NOMO-1 (cell line): ENCODE results near the gene ALKBH4.
"Not testable (repeated sequence)": the region's sequence is repeated elsewhere in the genome, so short reads cannot be mapped to it uniquely, and the experiment has no call there.

ENCODE experiments used
- DNase-seq, 2 experiments: peaks; one replicate each; lab custom pipeline; 2025; ENCODE audit not compliant: unreplicated experiment in 2 of 2; lab: John Stamatoyannopoulos, UW

ALKBH4 gene

DNA sequence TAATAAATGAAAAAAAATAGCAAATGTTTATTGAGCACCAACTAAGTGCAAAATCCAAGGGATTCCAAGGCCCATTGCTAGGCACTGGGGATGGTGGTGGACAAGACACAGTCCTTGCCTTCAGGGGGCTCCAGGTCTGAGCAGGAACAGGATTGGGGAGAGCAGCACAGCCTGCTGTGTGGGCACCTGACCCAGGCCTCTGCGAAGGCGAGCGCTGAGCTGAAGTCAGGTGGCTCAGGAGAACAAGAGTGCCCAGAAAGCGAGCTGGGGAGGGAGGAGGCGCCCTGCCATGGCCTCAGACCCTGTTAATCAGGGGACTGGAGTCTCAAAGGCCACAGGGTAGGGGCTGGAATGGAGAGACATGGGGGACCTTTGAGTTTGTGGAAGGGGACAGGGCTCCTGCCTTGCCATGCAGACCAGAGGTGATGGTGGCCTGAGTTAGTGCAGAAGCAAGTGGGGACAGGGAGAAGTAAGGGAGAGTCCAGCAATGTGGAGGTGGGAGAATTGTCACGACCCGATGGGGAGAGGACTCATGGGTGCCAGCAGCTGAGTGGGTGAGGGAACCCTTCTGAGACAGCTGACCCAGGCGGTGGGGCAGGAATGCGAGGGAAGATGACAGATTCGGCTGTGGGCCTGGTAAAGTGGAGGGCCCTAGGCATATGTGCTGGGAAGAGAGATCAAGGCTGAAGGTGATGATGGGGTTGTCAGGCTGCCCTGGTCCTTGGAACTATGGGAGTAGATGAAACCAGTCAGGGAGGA is 35.3 kb downstream of the ALKBH4 start:
- DNase-seq, result no peak

DNA sequence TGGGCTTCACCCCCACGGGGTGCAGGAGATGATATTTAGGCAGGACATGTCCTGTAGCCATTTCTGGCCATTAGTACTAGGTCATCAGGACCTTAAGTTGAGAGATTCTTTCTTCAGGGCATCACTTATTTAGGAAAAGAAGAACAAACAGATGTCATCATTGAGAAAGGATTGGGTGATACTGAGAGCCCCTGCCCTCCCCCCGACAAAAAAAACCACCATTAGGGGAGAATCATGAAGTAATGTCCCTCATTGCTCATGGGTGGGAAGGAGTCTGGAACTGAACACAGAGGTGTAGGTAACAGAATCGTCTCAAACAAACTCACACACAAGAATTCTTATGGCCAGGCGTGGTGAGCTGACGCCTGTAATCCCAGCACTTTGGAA is 37.7 kb downstream of the ALKBH4 start:
- DNase-seq, result peak; percentile 22 to 51

DNA sequence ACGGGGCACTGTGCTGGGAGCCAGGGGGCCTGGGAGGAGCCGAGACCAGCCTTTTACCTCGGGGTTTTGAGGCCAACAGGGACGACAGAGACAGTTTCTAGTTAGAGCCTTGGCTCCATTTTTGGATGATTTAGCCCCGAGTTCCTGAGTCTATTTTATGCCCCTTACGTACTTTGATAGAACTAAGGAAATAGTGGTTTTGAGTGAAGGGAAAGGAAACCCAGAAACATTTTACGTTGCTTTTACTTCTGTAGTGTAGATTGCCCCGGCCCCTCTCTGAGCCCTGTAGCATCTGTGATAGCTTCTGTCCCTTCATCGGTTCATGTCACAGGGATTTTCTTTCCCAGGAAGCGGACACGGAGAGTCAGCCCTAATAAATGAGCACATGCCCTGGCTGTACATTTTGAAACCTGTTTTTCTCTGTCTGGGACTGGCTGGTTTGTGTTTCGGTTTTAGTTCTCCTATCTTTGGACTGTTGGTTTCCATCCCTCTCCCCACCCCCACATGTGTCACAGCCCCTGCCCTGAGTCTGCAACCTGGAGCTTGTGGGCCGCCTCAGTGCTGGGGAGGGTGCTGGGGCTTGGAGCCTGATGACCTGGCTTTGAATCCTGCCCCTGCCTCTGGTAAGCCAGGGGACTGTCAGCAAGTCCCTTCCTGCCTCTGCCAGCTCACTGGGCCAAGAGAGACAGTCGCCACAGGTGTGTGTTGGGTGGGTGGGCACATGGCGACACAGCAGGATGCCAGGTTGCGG is 38.2 kb downstream of the ALKBH4 start:
- peak; percentile 92 to 94 for DNase-seq

DNA sequence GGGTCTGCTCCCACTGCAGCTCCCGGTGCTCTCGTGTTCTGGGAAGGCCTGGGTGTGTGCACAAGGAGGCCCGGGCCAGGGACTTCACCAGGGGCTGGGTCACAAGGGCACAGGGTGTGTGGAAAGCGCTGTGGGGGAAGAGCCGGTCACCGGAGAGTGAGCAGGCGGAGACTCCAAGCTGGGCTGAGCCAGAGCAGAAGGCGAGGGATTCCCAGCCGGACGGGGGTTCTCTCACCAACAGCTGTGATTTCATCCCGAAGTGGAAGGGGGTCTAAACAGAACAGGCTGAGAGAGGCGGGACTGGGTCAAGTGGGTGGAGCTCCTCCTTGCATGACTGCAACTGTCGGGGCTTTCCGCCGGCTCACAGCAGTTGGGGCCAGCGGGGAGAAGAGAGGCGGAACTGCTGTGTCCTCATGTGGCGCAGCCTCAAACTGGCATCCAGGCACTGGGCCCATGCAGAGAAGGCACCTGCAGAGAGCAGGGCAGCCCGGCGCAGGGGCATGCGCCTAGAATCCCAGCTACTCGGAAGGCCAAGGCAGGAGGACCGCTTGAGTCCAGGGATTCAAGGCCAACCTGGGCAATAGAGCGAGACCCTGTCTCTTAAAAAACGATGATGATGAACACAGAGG is 38.9 kb downstream of the ALKBH4 start:
- DNase-seq, result peak; percentile 74 to 83

DNA sequence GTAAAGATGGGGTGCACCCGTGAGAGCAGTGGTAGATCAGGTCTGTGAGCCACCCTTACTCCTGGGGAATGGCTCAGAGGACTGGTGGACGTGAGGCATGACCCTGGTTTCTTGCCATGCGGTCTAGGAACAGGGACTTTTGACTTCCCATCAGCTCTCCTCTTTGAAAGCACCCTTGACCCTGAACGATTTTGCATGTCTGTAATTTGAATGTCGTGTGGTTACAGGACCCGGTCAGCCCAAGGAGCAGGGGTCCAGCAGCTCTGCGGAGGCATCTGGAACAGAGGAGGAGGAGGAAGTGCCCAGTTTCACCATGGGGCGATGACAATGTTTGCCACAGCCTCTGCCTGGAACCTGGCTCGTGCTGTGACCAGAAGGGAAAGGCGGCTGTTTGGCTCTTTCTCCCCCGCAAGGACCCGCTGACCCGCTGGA is 39.9 kb downstream of the ALKBH4 start:
- DNase-seq, result peak; percentile 11 to 56

DNA sequence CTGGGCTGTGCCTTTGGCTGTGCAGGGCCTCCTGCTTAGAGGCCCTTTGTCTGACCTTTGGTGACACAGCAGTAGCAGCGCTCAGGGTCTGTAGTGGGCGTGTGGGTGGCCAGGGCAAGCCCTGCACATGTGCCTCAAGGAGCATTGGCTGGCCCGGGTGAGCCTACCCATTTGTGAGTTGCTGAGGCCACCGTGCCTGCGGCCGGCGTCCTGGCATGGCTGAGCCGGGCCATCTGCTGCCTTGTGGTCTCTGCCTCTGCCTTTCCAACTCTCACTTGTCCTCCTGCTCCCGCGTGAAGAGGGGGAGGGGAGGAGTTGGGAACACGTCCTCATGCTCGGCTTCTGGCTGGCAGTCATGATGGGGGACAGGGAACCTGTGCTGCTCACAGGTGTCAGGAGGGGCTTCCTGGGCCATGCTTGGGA is 40.5 kb downstream of the ALKBH4 start:
- DNase-seq, result no peak

DNA sequence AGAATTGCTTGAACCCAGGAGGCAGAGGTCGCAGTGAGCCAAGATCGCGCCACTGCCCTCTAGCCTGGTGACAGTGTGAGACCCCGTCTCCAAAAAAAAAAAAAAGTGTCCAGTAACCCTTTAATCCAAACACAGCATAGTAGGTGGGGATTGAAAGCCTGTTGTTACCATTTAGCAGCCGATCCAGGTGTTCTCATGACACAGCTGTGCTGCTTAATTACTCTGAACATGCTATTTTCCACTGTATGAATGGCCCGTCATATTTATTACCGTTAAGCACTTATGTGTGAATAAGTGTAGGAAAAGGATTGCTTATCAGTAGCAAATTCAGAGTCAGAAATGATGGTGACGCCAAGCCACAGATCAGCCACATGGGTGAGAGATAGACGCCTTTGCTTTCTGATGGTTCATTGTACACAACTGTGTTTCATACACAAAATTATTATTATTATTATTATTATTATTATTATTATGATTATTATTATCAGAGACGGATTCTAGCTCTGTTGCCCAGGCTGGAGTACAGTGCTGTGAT is 42.9 kb downstream of the ALKBH4 start:
- DNase-seq, result no peak

DNA sequence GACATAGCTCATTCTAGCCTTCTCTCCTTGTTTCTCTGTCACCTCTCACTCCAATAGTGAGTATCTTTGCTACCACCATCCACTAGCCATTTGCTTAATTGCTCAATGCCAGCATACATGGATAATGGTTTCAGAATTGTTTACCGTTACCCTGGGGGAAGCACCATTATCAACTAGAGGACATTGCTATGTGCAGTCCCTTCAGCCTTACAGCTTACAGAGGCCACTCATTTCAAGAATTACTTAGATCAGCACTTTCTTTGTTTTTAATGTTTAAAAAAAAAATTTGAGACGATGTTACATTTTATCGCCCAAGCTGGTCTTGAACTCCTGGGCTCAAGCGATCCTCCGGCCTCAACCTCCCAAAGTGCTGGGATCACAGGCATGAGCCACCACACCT is 46.1 kb downstream of the ALKBH4 start:
- no peak for DNase-seq

DNA sequence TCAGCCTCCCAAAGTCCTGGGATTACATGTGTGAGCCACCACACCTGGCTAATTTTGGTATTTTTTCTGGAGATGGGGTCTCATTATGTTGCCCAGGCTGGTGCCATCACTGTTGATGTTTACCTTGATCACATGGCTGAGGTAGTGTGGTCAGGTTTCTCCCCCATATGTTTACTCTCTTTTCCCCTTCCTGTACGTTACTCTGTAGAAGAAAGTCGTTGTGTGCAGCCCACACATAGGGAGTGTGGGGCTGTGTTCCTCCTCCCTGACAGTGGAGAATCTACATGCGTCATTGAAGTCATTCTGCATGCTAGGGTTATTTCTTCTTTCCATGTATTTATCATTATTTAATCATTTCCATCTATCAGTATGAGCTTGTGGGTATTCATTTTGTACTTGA is 47.6 kb downstream of the ALKBH4 start:
- DNase-seq, result no peak

DNA sequence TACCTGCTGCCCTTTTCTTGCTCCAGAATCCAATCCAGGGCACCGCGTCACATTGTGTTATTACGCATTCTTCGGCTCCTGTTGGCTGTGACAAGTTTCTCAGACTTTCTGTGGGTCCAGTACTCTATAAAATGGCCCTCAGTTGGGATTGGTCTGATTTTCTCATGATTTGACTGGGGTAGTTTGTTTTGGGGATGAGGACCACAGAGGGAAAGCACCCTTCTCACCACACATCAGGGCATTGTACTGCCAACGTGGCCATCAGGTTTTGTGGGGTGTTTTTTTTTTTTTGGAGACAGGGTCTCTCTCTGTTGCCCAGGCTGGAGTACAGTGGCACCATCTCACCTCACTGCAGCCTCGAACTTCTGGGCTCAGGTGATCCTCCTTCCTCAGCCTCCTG is 48.3 kb downstream of the ALKBH4 start:
- no peak for DNase-seq

DNA sequence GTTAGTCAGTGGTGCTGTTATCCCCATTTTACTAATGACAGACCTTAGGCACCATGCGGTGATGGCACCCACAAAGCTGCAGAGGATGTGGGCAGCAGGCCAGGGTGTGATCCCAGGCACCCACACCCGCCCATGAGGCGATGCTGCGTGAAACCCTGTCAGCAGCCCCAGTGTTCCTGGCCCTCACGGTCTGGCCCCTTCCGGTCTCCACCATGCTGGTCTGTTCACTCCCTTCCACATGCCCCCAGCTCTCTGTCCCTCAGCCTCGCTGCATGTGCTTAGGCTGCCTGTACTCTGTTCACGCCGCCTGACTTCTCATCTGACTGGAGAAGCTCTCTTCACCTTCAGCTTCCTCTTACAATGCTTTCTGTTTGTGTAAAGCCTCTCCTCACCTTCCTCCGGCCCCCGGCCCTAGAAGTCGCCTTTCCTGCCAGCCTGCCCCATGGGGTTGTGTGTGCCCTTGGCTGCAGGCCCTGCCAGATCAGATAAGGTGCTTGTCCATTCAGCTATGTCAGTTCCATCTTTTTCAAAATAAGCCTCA is 48.9 kb downstream of the ALKBH4 start:
- no peak for DNase-seq

DNA sequence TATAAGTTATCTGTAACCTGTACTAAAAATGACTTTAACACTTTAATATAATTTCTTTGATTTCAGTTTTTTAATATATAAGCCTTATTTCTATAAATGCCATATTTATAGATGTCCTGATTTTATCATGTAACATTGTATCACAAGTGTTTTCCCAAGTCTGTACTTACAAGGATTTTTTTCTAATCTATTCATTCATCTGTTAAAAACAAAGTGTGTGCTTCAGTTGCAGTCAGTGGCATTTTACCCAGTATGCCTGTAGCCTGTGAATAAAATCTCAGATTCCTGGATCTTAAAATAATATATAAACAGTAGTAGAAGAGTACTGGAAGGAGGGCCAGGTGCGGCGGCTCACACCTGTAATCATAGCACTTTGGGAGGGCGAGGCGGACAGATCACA is 51.1 kb downstream of the ALKBH4 start:
- no peak for DNase-seq

DNA sequence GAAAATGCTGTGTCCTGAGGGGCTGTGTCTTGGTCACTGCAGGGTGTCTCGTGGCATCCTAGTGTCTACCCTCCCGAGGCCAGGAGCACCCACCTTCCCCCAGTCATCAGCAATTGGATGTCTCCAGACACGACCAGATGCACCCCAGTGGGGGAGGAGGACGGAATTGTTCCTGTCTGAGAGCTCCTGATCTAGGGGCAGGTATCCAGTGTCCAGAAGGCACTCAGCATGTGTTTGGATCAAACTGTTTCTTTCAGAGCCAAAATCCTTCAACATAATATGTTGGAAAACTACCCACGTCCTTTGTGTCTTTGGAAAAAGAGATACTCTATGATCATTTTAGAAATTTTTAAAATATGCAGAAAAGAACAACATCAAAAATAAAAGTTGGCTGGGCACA is 51.6 kb downstream of the ALKBH4 start:
- DNase-seq, result no peak

DNA sequence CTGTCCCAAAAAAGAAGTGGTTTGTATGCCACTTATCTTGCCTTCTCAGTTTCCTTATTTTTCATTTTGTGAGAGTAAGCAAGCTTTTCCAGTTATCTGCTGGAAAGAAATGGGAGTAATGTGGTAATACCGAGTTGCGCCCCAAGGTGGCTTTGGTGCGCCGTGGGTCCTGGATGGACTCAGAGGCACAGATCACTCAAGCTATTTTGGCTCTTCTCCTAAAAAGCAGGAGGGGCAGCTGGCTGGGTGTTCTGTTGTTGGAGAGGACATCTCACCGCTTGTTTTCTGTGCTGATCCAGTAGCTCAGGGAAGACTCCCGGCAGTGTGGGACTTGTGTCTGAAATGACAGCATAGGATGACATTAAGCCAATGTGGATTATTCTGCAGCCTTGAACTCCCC is 52.1 kb downstream of the ALKBH4 start:
- peak; percentile 38 to 46 for DNase-seq

DNA sequence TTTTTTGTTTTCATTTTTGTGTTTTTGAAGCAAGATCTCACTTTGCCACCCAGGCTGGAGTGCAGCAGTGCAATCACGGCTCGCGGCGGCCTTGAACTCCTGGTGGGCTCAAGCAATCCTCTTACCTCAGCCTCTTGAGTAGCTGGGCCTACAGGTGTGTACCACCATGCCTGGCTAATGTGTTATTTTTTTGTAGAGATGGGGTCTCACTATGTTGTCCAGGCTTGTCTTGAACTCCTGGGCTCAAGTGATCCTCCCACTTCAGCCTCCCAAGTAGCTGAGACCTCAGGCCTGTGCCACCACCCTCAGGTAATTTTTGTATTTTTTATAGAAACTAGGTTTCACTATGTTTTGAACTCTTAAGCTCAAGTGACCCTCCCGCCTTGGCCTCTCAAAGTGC is 53.7 kb downstream of the ALKBH4 start:
- no peak for DNase-seq

DNA sequence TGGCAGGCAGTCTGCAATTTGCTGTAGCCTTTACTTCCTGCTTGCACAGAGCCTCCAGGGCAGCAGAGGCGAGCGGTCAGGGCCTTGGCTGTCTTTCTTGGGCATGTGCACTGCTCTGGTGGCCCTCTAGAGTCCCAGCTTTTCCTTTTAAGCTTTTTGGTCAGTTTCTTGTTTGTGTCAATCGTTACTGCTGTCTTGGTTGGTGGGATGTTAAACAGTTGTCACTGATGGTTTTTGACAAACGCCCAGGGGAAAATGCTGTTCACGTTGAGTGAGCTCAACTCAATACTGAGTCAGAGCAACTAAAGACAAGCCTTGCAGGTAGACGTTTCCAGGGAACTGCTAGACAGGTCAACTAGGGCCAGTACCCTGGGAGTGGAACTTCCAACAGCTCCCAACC is 54.5 kb downstream of the ALKBH4 start:
- no peak for DNase-seq

DNA sequence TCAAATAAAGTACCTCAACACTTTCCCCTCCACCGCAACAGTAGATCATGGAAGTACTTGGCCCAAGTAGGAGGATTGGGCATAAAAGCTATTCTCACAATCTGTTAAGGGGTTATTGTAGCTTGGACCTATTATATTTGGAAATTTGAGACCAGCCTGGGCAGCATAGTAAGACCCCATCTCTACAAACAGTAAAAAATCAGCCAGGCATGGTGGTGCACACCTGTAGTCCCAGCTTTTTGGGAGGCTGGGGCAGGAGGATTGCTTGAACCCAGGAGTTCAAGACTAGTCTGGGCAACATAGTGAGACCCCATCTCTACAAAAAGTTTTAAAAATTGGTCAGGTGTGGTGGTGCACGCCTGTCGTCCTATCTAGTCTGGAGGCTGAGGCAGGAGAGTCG is 55.3 kb downstream of the ALKBH4 start:
- no peak for DNase-seq

DNA sequence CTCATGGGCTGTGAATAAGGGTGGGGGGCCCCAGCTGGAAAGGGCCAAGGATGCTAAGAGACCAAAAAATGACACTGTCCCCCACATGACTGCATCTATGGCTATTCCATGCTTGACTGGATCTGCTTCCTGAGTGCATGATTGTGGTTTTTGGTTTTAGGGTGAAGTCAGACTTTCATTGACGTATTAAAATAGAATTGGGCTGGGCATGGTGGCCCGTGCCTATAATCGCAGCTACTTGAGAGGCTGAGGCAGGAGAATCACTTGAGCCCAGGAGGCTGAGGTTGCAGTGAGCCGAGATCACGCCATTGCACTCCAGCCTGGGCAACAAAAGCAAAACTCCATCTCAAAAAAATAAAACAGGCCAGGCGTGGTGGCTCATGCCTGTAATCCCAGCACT is 56.1 kb downstream of the ALKBH4 start:
- not testable (repeated sequence) for DNase-seq

DNA sequence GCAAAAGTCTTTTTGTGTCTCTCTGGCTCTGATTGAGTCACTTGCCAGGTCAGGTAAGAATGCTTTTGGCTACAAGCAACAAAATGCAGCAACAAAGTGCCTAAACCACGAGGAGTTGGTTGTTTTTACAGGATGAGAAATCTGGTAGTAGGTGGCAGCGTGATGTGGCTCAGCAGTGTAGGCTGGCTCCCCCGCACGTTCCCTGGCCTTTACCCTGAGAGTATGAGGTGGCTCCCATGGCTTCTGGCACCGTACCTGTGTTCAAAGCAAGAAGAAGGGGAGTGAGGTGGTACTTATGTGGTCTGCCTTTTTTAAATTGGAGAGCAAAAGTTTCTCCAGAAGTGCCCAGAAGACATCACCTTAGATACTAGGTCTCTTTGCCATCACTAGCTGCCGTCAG is 56.8 kb downstream of the ALKBH4 start:
- DNase-seq, result no peak
